ENCODE measurements around the gene TXLNG.

The TXLNG gene

GRCh38 chrX:16869393-16870094 lies 83.3 kb downstream of the TXLNG start:
- H3K4me2 ChIP-seq = peak overlapping the region; percentile 63 to 79 (median 73)
- peaks cover 41 to 71% (median 62%) of the 10 kb centered on the region in 11 experiments for H3K27me3 ChIP-seq
- peak overlapping the region; percentile 70 to 85 (median 80) for H3K4me3 ChIP-seq
- TF ChIP-seq Cebpa-rat (IDR thresholded peaks at IDR 0.05) = no peak
- peaks cover 0 to 53% (median 50%) of the 10 kb centered on the region in 11 experiments; a peak in 20 of 22 replicates for H4K20me1 ChIP-seq
- peaks cover 0 to 21% (median 11%) of the 10 kb centered on the region in 11 experiments; a peak in 15 of 22 replicates for H3K9me3 ChIP-seq (replicated peaks in 1 of 11)
- H3K4me1 ChIP-seq = peaks cover 11 to 33% (median 24%) of the 10 kb centered on the region in 10 experiments; a peak in 18 of 20 replicates
- peak overlapping the region; percentile 82 to 97 (median 93) for H3K9ac ChIP-seq
- H3K27ac ChIP-seq = peak overlapping the region; percentile 73 to 97 (median 93)
- H3K36me3 ChIP-seq = peaks cover 0 to 41% (median 10%) of the 10 kb centered on the region in 11 experiments; a peak in 8 of 22 replicates

GRCh38 chrX:16870095-16870861 lies 84.0 kb downstream of the TXLNG start, which contains the start of gene RBBP7:
RBBP7 (minus strand) TSS chrX:16870362; CDS start chrX:16870053, 309 bp downstream.
- peak within 1 kb of the TSS; percentile 84 to 97 (median 93) for H3K9ac ChIP-seq
- no peak for TF ChIP-seq Cebpa-rat (IDR thresholded peaks at IDR 0.05)
- H3K36me3 ChIP-seq = peaks cover 0 to 34% (median 6%) of the 10 kb centered on the region in 11 experiments; a peak in 7 of 22 replicates
- peaks cover 11 to 33% (median 24%) of the 10 kb centered on the region in 10 experiments; a peak in 18 of 20 replicates for H3K4me1 ChIP-seq
- H3K4me2 ChIP-seq = peak within 1 kb of the TSS; percentile 69 to 87 (median 82)
- peak within 1 kb of the TSS; percentile 88 to 97 (median 93) for H3K27ac ChIP-seq
- peak within 1 kb of the TSS; percentile 70 to 85 (median 80) for H3K4me3 ChIP-seq
- peaks cover 47 to 76% (median 67%) of the 10 kb centered on the region in 11 experiments for H3K27me3 ChIP-seq
- peaks cover 0 to 21% (median 11%) of the 10 kb centered on the region in 11 experiments; a peak in 15 of 22 replicates for H3K9me3 ChIP-seq (replicated peaks in 1 of 11)
- peaks cover 0 to 46% (median 43%) of the 10 kb centered on the region in 11 experiments; a peak in 20 of 22 replicates for H4K20me1 ChIP-seq

DNA sequence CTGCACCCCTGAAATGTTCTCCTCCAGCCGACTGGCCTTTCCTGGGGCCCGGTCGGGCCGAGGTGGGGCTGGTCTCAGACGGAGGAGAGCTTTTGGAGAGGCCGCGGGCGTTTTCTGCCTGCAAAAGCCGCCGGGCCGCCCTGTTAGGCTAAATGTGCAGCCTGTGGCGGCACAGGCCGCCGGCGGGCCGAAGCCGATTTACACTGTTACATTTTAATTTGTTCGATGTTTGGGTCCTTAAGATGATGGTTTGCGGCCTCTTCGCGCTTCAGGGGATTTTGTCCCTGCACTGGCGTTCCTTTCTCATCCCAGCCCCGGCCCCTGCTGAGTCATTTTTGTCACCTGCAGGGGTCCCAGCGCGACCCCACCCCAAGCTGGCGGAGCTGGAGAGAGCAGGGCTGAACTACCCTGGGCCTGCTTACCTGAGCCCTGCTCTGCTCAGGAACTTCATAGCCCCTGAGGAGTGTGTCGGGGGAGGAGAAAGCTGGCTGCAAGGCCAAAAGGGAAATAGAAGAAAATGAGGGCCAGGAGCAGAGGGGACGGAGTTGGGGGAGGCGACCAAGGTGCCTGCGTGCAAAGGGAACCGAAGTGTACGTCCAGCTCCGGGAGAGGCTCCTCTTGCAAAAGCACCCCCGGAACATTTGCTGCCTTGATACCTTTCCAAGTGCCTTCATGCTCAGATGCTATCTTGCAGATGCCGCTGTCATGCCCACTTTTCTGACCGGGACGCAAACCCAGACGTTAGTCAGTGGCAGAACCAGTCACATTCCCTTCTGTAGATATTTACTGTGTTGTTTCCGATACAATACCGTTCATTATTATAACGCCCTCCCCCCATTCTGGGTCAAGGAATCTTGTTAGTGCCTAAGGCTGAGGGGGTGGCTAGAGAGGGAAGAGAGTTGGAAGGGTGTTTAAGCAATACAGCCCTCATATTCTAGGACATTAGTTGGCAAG lies 84.9 kb downstream of the TXLNG start:
- Histone ChIP-seq H3K4me2 (peak overlapping the region; percentile 66 to 87 (median 82)), H3K27ac (peak overlapping the region; percentile 79 to 91 (median 88)), H4K20me1 (peaks cover 0 to 37% (median 34%) of the 10 kb centered on the region in 11 experiments; a peak in 20 of 22 replicates), H3K9me3 (replicated peaks in 1 of 11) (peaks cover 0 to 21% (median 11%) of the 10 kb centered on the region in 11 experiments; a peak in 15 of 22 replicates), H3K4me1 (peaks cover 11 to 33% (median 24%) of the 10 kb centered on the region in 10 experiments; a peak in 18 of 20 replicates), H3K9ac (peak overlapping the region; percentile 83 to 90 (median 85)), H3K4me3 (peak overlapping the region; percentile 49 to 69 (median 61)), H3K36me3 (peaks cover 0 to 26% (median 3%) of the 10 kb centered on the region in 11 experiments; a peak in 6 of 22 replicates), H3K27me3 (peaks cover 47 to 76% (median 67%) of the 10 kb centered on the region in 11 experiments)
- TF ChIP-seq Cebpa-rat (IDR thresholded peaks at IDR 0.05) = no peak

DNA sequence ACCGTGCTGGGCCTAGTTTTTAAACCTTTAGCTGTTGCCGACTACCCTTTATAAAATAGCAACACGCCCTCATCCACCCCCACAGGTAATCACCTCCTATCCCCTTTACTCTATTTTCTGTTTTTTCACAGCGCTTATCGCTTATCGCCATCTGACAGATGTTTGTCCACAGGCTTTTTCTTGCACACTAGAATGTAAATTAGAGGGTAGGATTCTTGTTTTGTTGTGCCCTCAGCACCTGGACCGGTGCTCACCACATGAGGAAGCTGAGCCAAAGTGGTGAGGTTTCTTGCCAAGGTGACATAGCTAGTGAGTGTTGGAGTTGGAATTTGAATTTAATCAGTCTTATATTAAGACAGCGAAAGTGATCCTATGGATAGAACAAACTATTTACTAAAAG lies 86.8 kb downstream of the TXLNG start:
- TF ChIP-seq Cebpa-rat (IDR thresholded peaks at IDR 0.05) = no peak
- H3K9me3 ChIP-seq (replicated peaks in 1 of 11) = peaks cover 0 to 21% (median 11%) of the 10 kb centered on the region in 11 experiments; a peak in 15 of 22 replicates
- no peak overlapping the region for H3K27ac ChIP-seq
- peaks cover 49 to 86% (median 75%) of the 10 kb centered on the region in 11 experiments for H3K27me3 ChIP-seq
- no peak overlapping the region for H3K9ac ChIP-seq
- H3K4me3 ChIP-seq = no peak overlapping the region
- no peak overlapping the region for H3K4me2 ChIP-seq
- H3K4me1 ChIP-seq = peaks cover 7 to 19% (median 15%) of the 10 kb centered on the region in 10 experiments; a peak in 17 of 20 replicates
- peaks cover 0 to 6% (median 0%) of the 10 kb centered on the region in 11 experiments; a peak in 4 of 22 replicates for H3K36me3 ChIP-seq
- H4K20me1 ChIP-seq = peaks cover 0 to 17% (median 14%) of the 10 kb centered on the region in 11 experiments; a peak in 18 of 22 replicates

GRCh38 chrX:16874458-16875095 lies 88.3 kb downstream of the TXLNG start:
- H3K4me3 ChIP-seq = no peak overlapping the region
- H3K4me1 ChIP-seq = peaks cover 5 to 12% (median 11%) of the 10 kb centered on the region in 10 experiments; a peak in 16 of 20 replicates
- peaks cover 0 to 3% (median under 1%) of the 10 kb centered on the region in 11 experiments; a peak in 8 of 22 replicates for H4K20me1 ChIP-seq
- TF ChIP-seq Cebpa-rat (IDR thresholded peaks at IDR 0.05) = no peak
- no peak overlapping the region for H3K27ac ChIP-seq
- H3K36me3 ChIP-seq = no peaks in the 10 kb centered on the region
- H3K4me2 ChIP-seq = 0 out of 22 replicates have a peak overlapping the region, but pooled peaks of 1 of the 11 experiments have one; percentile 23
- H3K27me3 ChIP-seq = peaks cover 53 to 85% (median 75%) of the 10 kb centered on the region in 11 experiments
- no peak overlapping the region for H3K9ac ChIP-seq
- H3K9me3 ChIP-seq (replicated peaks in 1 of 11) = peaks cover 0 to 18% (median 11%) of the 10 kb centered on the region in 11 experiments; a peak in 15 of 22 replicates

DNA sequence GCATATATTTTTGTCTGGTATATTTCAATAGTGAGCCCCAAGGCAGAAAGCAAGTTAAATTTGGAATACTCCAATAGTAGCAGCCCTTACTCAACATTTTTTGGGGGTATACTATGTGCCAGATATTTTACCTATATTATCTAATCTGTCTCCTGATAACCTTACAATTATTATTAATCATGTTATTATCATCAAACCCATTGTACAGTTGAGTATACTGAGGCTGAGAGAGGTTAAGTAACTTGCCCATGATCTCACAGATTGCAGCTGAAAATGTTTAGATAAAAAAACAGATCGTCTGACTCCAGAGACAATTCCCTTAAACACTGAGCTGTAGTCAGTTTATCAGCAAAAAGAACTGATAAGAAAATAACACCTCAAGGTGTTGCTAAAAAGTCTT lies 90.4 kb downstream of the TXLNG start:
- no peak overlapping the region for H3K9ac ChIP-seq
- H3K36me3 ChIP-seq = no peaks in the 10 kb centered on the region
- H3K4me1 ChIP-seq = peaks cover 0 to 5% (median 2%) of the 10 kb centered on the region in 10 experiments; a peak in 12 of 20 replicates
- no peak overlapping the region for H3K4me2 ChIP-seq
- peaks cover 35 to 82% (median 60%) of the 10 kb centered on the region in 11 experiments for H3K27me3 ChIP-seq
- TF ChIP-seq Cebpa-rat (IDR thresholded peaks at IDR 0.05) = no peak
- H3K4me3 ChIP-seq = no peak overlapping the region
- no peak overlapping the region for H3K27ac ChIP-seq
- H4K20me1 ChIP-seq = no peaks in the 10 kb centered on the region
- H3K9me3 ChIP-seq (replicated peaks in 1 of 11) = no peaks in the 10 kb centered on the region

DNA sequence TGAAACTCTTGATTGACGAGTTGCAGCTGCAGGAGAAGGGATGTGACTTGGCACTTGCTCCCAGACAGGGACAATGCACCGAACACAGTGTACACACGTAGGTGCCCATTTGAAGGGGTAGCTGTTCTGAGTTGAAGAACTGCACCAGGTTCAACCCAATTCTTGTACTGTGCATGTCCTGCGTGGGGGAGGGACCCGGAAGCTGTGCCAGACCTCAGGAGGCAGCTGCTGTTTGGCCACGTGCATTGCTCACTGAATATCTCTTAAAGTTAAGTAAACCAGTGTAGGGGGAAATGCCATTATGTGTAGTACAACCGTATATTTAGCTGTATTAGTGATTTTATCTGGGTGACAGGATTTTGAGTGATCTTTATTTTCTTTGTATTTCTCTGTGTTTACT lies 95.9 kb downstream of the TXLNG start:
- peak overlapping the region; percentile 59 to 86 (median 73) for H3K4me2 ChIP-seq
- H3K36me3 ChIP-seq = no peaks in the 10 kb centered on the region
- H3K27me3 ChIP-seq = peaks cover 25 to 65% (median 53%) of the 10 kb centered on the region in 11 experiments
- no peaks in the 10 kb centered on the region for H3K9me3 ChIP-seq (replicated peaks in 1 of 11)
- H3K4me1 ChIP-seq = peaks cover 4 to 9% (median 5%) of the 10 kb centered on the region in 10 experiments; a peak in 10 of 20 replicates
- H3K27ac ChIP-seq = peak overlapping the region in 7 of 11 experiments; percentile 51 to 66 (median 60); a peak in 7 of 22 replicates
- H3K4me3 ChIP-seq = peak overlapping the region; percentile 49 to 68 (median 59); a peak in 19 of 20 replicates
- H4K20me1 ChIP-seq = no peaks in the 10 kb centered on the region
- peak overlapping the region in 7 of 11 experiments; percentile 40 to 75 (median 65); a peak in 10 of 22 replicates for H3K9ac ChIP-seq
- TF ChIP-seq Cebpa-rat (IDR thresholded peaks at IDR 0.05) = no peak
